Activated B cell treated with CpG ODN at 0.5 μM for 24 hours (primary cell): ENCODE results near the gene DNAI4. TPM values are rescaled to one million over a fixed set of nuclear protein-coding genes. Genes with fewer than 3 reads are reported as not detected.
A peak's percentile ranks its signal among the peaks of the same experiment; 100 is the strongest.

Experiments used
- ATAC-seq: fragments of 200-7000 bp; cut with Tn5 transposase; one replicate; pipeline ENCODE4 v1.10.0; 2021; ENCODE audit warnings: low read depth, mild to moderate bottlenecking, moderate library complexity
- CTCF ChIA-PET: fragments of 350-600 bp; sonication (Branson Sonifier 250); formaldehyde crosslinking; loops from one replicate; lab custom pipeline; 2021; ENCODE audit warnings: antibody characterized with exemption; lab: Charles Lee
- POLR2A ChIA-PET: fragments of 350-600 bp; sonication (Branson Sonifier 250); formaldehyde crosslinking; loops from one replicate; lab custom pipeline; 2021; ENCODE audit warnings: antibody characterized with exemption; lab: Charles Lee
- DNase-seq: peaks from one replicate; pipeline ENCODE4 v3.0.0; 2022
- H3K27ac Mint-ChIP-seq: one replicate; pipeline ENCODE4 v1.8.0; 2020; ENCODE audit warnings: mixed read lengths
- H3K27me3 Mint-ChIP-seq: one replicate; pipeline ENCODE4 v1.8.0; 2021; ENCODE audit warnings: mixed read lengths
- H3K36me3 Mint-ChIP-seq: one replicate; pipeline ENCODE4 v1.8.0; 2021; ENCODE audit warnings: low read depth, mixed read lengths
- H3K4me1 Mint-ChIP-seq: one replicate; pipeline ENCODE4 v1.8.0; 2021; ENCODE audit warnings: mixed read lengths
- H3K4me3 Mint-ChIP-seq: one replicate; pipeline ENCODE4 v1.8.0; 2020; ENCODE audit warnings: mild to moderate bottlenecking, mixed read lengths
- H3K9me3 Mint-ChIP-seq: one replicate; pipeline ENCODE4 v1.8.0; 2020; ENCODE audit warnings: mixed read lengths
- intact Hi-C: fragments of 100-400 bp; cut with micrococcal nuclease; formaldehyde crosslinking; loops from one replicate; pipeline ENCODE4 v1.15.1; 2024
- total RNA-seq: library from RNA; stranded (reverse); gene quantifications from 2 replicates; pipeline ENCODE4 v1.2.3, GENCODE V29; 2022
- TF ChIP-seq, protein P1 (sequence below): fragments of 200-600 bp; IDR thresholded peaks from one replicate; pipeline ENCODE4 v1.8.0; 2022; ENCODE audit warnings: antibody characterized with exemption, mild to moderate bottlenecking

DNAI4 gene
- total RNA-seq, 1 donor from 2014 or later = 0.75 TPM

DNA sequence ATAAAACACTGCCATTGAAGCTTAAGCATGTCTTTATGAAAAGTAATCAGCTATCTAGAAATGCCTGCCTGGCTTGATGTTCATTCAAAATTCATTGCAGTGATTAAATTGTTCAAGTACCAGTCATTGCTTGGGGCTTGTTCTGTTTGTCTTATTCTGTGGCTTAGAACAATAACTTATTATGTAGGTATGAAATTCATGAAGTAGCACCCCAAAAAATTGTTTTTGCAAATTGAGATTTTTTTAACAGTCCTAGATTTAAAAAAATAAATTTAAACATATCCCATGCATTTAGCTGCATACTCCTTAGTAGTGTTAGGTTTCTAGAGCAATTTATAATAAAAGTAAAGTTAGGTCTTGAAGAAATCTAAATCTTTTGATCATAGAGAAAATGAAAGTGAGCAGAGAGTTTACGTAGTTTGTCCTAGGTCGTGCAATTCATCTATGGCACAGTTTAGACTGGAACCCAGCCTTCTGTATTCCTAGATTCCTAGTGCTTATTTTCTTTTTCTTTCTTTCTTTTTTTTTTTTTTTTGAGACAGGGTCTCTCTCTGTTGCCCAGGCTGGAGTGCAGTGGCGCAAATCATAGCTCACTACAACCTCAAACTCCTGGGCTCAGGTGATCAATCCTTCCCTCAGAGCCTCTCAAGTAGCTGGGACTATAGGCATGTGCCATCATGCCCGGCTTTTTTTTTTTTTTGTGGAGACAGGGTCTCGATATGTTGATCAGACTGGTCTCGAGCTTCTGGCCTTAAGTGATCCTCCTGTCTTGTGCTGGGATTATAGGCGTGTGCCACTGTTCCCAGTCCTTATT is 9.4 kb upstream of the DNAI4 start:
- POLR2A ChIA-PET = interaction anchor here (0.6 to 1.5 kb wide), 3 partner anchors 9 to 596 kb away, joined by 5 to 7 read pairs (median 6); partner anchors contain the start of genes DNAI4, MIER1 and SLC35D1
- no peaks in the 10 kb centered on the region for H3K9me3 Mint-ChIP-seq
- no peak for ATAC-seq

DNA sequence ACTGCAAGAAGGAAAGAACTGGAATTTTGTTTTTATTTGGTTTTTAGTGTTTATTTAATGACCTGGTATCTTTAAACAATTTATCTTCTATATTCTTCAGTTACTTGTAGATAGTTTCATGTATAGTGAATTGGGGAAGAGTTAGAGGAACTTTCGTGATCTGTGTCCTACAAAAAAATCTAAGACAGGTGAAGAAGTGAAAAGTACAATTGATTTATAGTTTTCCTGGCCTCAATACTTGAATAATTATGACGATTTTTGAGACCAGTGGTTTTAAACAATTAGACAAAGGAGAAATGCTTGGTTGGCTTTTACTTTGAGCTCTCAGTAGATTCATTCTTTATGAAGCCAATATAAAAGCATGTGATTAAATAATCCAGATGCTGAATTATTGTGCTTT is 7.6 kb upstream of the DNAI4 start:
- CTCF ChIA-PET = no interaction called here
- ATAC-seq (no peak), DNase-seq (no peak)
- Mint-ChIP-seq H3K4me3 (peak overlapping the region; percentile 48), H3K36me3 (peaks cover 10% of the 10 kb centered on the region), H3K4me1 (peaks cover 61% of the 10 kb centered on the region), H3K27me3 (no peaks in the 10 kb centered on the region), H3K27ac (no peak overlapping the region), H3K9me3 (no peaks in the 10 kb centered on the region)
- POLR2A ChIA-PET = interaction anchor here (0.7 kb wide), 1 partner anchor 11 kb away, joined by 3 read pairs; no protein-coding TSS in a partner anchor
- intact Hi-C loops = no loop called here
- TF ChIP-seq, protein P1, sequence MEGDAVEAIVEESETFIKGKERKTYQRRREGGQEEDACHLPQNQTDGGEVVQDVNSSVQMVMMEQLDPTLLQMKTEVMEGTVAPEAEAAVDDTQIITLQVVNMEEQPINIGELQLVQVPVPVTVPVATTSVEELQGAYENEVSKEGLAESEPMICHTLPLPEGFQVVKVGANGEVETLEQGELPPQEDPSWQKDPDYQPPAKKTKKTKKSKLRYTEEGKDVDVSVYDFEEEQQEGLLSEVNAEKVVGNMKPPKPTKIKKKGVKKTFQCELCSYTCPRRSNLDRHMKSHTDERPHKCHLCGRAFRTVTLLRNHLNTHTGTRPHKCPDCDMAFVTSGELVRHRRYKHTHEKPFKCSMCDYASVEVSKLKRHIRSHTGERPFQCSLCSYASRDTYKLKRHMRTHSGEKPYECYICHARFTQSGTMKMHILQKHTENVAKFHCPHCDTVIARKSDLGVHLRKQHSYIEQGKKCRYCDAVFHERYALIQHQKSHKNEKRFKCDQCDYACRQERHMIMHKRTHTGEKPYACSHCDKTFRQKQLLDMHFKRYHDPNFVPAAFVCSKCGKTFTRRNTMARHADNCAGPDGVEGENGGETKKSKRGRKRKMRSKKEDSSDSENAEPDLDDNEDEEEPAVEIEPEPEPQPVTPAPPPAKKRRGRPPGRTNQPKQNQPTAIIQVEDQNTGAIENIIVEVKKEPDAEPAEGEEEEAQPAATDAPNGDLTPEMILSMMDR = no peak

More for the DNA sequence above, 9.4 kb upstream of the DNAI4 start:
- TF ChIP-seq, protein P1 = no peak
- peaks cover 75% of the 10 kb centered on the region for H3K4me1 Mint-ChIP-seq
- H3K4me3 Mint-ChIP-seq = no peak overlapping the region
- peaks cover 11% of the 10 kb centered on the region for H3K36me3 Mint-ChIP-seq
- intact Hi-C loops = no loop called here
- DNase-seq = no peak
- no peaks in the 10 kb centered on the region for H3K27me3 Mint-ChIP-seq
- no peak overlapping the region for H3K27ac Mint-ChIP-seq
- CTCF ChIA-PET = interaction anchor here (1.5 kb wide), 1 partner anchor 215 kb away, joined by 3 read pairs; no protein-coding TSS in a partner anchor

DNA sequence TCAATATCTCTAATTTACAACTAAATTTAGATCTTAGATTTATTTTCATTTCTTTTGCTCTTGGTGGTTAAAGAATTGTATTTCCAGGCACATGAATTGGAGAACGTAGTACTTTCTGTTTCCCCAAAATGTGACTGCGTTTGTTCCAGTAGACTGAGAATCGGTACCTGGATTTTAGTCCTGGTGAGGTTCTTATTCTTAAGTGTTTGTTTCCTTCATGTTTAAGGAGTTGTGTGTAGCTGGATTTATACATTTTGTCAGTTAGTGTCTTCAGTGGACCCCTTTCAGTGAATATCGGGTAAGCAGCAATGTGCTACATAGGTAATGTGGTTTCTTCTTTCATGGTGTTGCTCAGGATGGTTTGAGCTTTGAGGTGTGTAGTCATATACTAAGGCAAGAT is 6.9 kb upstream of the DNAI4 start:
- Mint-ChIP-seq H3K27me3 (no peaks in the 10 kb centered on the region), H3K36me3 (peaks cover 6% of the 10 kb centered on the region), H3K27ac (peak overlapping the region; percentile 93), H3K4me3 (peak overlapping the region; percentile 94), H3K4me1 (peaks cover 58% of the 10 kb centered on the region), H3K9me3 (no peaks in the 10 kb centered on the region)
- DNase-seq (no peak), ATAC-seq (no peak)
- POLR2A ChIA-PET = interaction anchor here (0.6 to 0.7 kb wide), 2 partner anchors 12 to 116 kb away, joined by 3 read pairs; no protein-coding TSS in a partner anchor
- TF ChIP-seq, protein P1 = no peak
- intact Hi-C loops = loop anchor here (1.0 to 2.0 kb wide), 3 partner anchors 8 to 407 kb away; no protein-coding TSS in a partner anchor
- CTCF ChIA-PET = no interaction called here

DNA sequence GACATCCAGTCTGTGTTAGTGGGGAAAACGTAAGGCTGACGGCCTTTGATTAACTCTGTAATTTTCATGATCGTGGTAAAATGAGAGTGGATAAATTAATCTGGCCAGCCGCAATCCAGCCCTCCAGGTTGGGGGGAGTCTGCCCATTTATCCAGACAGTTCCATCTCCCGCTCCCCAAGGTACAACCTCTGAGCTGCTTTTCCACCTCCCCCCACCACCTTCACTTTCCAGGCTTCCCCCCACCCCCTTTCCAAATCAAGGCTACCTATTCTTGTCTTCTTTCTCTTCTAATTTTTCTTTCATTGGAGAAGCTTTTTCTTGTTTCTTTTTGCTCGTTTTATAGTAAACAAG is 6.1 kb upstream of the DNAI4 start:
- intact Hi-C loops = loop anchor here (1.0 to 2.0 kb wide), 6 partner anchors 7 to 755 kb away; partner anchors contain the start of genes GADD45A, SERBP1 and SLC35D1
- DNase-seq (no peak), ATAC-seq (no peak)
- H3K36me3 Mint-ChIP-seq = peaks cover 4% of the 10 kb centered on the region
- H3K4me1 Mint-ChIP-seq = peaks cover 60% of the 10 kb centered on the region
- ChIA-PET CTCF (interaction anchor here (1.4 kb wide), 1 partner anchor 218 kb away, joined by 3 read pairs; no protein-coding TSS in a partner anchor), POLR2A (interaction anchor here (0.6 to 1.0 kb wide), 4 partner anchors 22 to 755 kb away, joined by 3 to 6 read pairs (median 4); partner anchors contain the start of gene GADD45A)
- no peaks in the 10 kb centered on the region for H3K9me3 Mint-ChIP-seq
- peak overlapping the region; percentile 93 for H3K27ac Mint-ChIP-seq
- H3K4me3 Mint-ChIP-seq = peak overlapping the region; percentile 94
- TF ChIP-seq, protein P1 = no peak
- no peaks in the 10 kb centered on the region for H3K27me3 Mint-ChIP-seq
